HepG2 (cell line): ENCODE results near the gene TBC1D4. TPM values are rescaled to one million over a fixed set of nuclear protein-coding genes. Genes with fewer than 3 reads are reported as not detected.
A peak's percentile ranks its signal among the peaks of the same experiment; 100 is the strongest.

Experiments
- ATAC-seq: fragments of 200-7000 bp; cut with Tn5 transposase; 3 replicates; pipeline ENCODE4 v1.9.1; 2020; ENCODE audit warnings: mild to moderate bottlenecking, moderate library complexity
- BruUV-seq: library from RNA; stranded (reverse); fragments of 400-500 nt; replicated peaks from 2 replicates; lab custom pipeline; 2021; lab: Mats Ljungman, UMichigan
- CTCF ChIA-PET: fragments of 300-600 bp; formaldehyde crosslinking; extraction: SDS; loops from one replicate; lab custom pipeline; 2021; ENCODE audit warnings: low total read pairs, inconsistent platforms, low intra/inter-chr PET ratio; lab: Yijun Ruan, JAX
- POLR2A ChIA-PET: fragments of 350-600 bp; sonication (Branson Sonifier 250); formaldehyde crosslinking; loops from one replicate; lab custom pipeline; 2020; ENCODE audit warnings: antibody characterized with exemption, inconsistent platforms; lab: Yijun Ruan, JAX
- DNase-seq: peaks from one replicate; pipeline ENCODE4 v3.0.0-alpha.2; 2015; ENCODE audit warnings: low spot score
- FAIRE-seq: peaks from 3 replicates; lab custom pipeline; 2011; peaks lifted over from hg19 to GRCh38; lab: Jason Lieb, UNC
- H2AFZ ChIP-seq: one replicate; pipeline ENCODE4 v1.6.1; 2011; ENCODE audit warnings: low read length, inconsistent platforms
- H3K27ac ChIP-seq: fragments of 300-600 bp; 3 replicates; pipeline ENCODE4 v1.8.0; 2011; ENCODE audit warnings: mixed run types, mild to moderate bottlenecking, mixed read lengths, low read length, inconsistent platforms; ENCODE audit not compliant: insufficient read depth; ENCODE audit errors: extremely low read length
- H3K27me3 ChIP-seq, 2 experiments: fragments of 200-600 bp in 1 of 2; 2 replicates in 1 of 2; 3 replicates in 1 of 2; pipeline versions ENCODE4 v1.6.0 to v1.8.0; 2011; ENCODE audit warnings: low read length in 2 of 2, mild to moderate bottlenecking in 2 of 2, moderate library complexity in 2 of 2, inconsistent platforms in 1 of 2; ENCODE audit not compliant: insufficient read depth in 2 of 2, control insufficient read depth in 1 of 2
- H3K36me3 ChIP-seq, 2 experiments: fragments of 200-600 bp in 1 of 2; replicated peaks in 1 of 2; 2 replicates in 1 of 2; 3 replicates in 1 of 2; pipeline versions ENCODE4 v1.5.1 to v1.8.0; 2011; ENCODE audit warnings: low read length in 2 of 2, inconsistent platforms in 1 of 2; ENCODE audit not compliant: insufficient read depth in 2 of 2, control insufficient read depth in 1 of 2
- H3K4me1 ChIP-seq: 2 replicates; pipeline ENCODE4 v1.5.1; 2012; ENCODE audit warnings: low read length, inconsistent platforms; ENCODE audit not compliant: insufficient read depth
- H3K4me2 ChIP-seq: 2 replicates; pipeline ENCODE4 v1.6.0; 2011; ENCODE audit warnings: low read depth, low read length, inconsistent platforms
- H3K4me3 ChIP-seq, 3 experiments: fragments of 200-600 bp in 1 of 3; sonication (generic), shearing (Covaris generic) in 1 of 3; replicated peaks in 1 of 3; 2 replicates each; pipeline ENCODE4 v1.5.1; 2011 to 2016; ENCODE audit warnings: low read length in 3 of 3, inconsistent platforms in 2 of 3, low read depth in 2 of 3, mild to moderate bottlenecking in 2 of 3, control low read depth in 1 of 3, mixed read lengths in 1 of 3; ENCODE audit not compliant: insufficient read depth in 1 of 3
- H3K79me2 ChIP-seq: one replicate; pipeline ENCODE4 v1.6.1; 2011; ENCODE audit warnings: low read length, inconsistent platforms; ENCODE audit not compliant: insufficient read depth
- H3K9ac ChIP-seq: 2 replicates; pipeline ENCODE4 v1.6.0; 2011; ENCODE audit warnings: mild to moderate bottlenecking, low read depth, low read length, inconsistent platforms; ENCODE audit not compliant: insufficient read depth
- H3K9me3 ChIP-seq: 2 replicates; pipeline ENCODE4 v1.5.1; 2012; ENCODE audit warnings: mild to moderate bottlenecking, low read length
- H4K20me1 ChIP-seq: 2 replicates; pipeline ENCODE4 v1.6.0; 2011; ENCODE audit warnings: inconsistent platforms, mild to moderate bottlenecking, low read length, moderate library complexity; ENCODE audit not compliant: insufficient read depth
- MAFF ChIP-seq: IDR thresholded peaks from 2 replicates; pipeline ENCODE4 v1.6.1; 2011; ENCODE audit warnings: low read depth, low read length, improper control_type of control experiment
- MAFK ChIP-seq, 2 experiments: IDR thresholded peaks in 1 of 2; conservative IDR thresholded peaks in 1 of 2; 2 replicates each; pipeline ENCODE4 v1.6.1; 2011; ENCODE audit warnings: improper control_type of control experiment in 2 of 2, low read length in 2 of 2
- POLR2AphosphoS5 ChIP-seq: IDR thresholded peaks from 2 replicates; pipeline ENCODE4 v1.6.1; 2012; ENCODE audit warnings: low read depth, low read length
- ZNF710 ChIP-seq: sonication (generic); formaldehyde crosslinking; IDR thresholded peaks from 2 replicates; pipeline ENCODE4 v1.5.0; 2020; ENCODE audit warnings: mild to moderate bottlenecking, missing genetic modification reagents, borderline replicate concordance
- WGBS: methylation state at CpG from one replicate; pipeline ENCODE4 v1.1.6; 2017; ENCODE audit warnings: low lambda C conversion rate; 5-methylcytosine and 5-hydroxymethylcytosine counted together
- in situ Hi-C: cut with HindIII; loops from 2 replicates; pipeline ENCODE4 v1.10.0; 2017; ENCODE audit warnings: low pct_unique_long_range_greater_than_20kb; ENCODE audit not compliant: extremely low pct_ligation_motif_present
- intact Hi-C: fragments of 100-400 bp; cut with micrococcal nuclease; formaldehyde crosslinking; loops from one replicate; pipeline ENCODE4 v1.10.0; 2022; ENCODE audit not compliant: unreplicated experiment
- polyA plus RNA-seq, 8 experiments: library from polyadenylated mRNA; depleted of rRNA in 3 of 8; stranded (reverse) in 7 of 8; unstranded in 1 of 8; fragments of >200 nt; fragmentation: Illumina TruSeq in 4 of 8; extraction: Trizol in 4 of 8; gene quantifications; 2 replicates each; pipeline versions ENCODE4 v1.2.1 to v1.2.3, GENCODE V29; 2011 to 2016; ENCODE audit warnings: low read depth in 4 of 8, missing spikeins in 1 of 8, mixed read lengths in 1 of 8; ENCODE audit not compliant: insufficient read depth in 1 of 8
- total RNA-seq, 5 experiments: library from RNA; depleted of rRNA; stranded (reverse); fragments of >200 nt; fragmentation: Illumina TruSeq; extraction: Trizol; gene quantifications; 2 replicates each; pipeline ENCODE4 v1.2.3, GENCODE V29; 2016; ENCODE audit warnings: low read depth in 1 of 5

TBC1D4 gene
- total and polyA plus RNA-seq, 2 of the 13 experiments (the other 11 are each of a cell fraction or from before 2014, with no cell fraction given), result 35.9 to 64.4 TPM

- no peak for TF ChIP-seq ZNF710 (CRISPR knock-in tag)
These were observed 36.6 kb upstream of the TBC1D4 start (continued) for GRCh38 chr13:75518439-75519088.

- no peak overlapping the region for H2AFZ ChIP-seq
- ChIA-PET CTCF (no interaction called here), POLR2A (interaction anchor here (1.4 kb wide), 1 partner anchor 32 kb away, joined by 3 read pairs; the partner anchor contains the start of gene TBC1D4)
- H3K27me3 ChIP-seq, result no peaks in the 10 kb centered on the region; a peak in 1 of 5 replicates
- DNase-seq, result no peak
- 45% methylated on average over 3 of the region's 3 CpGs for WGBS
- H3K4me3 ChIP-seq, result no peak overlapping the region
- H3K4me2 ChIP-seq, result no peak overlapping the region
- H3K36me3 ChIP-seq, result no peaks in the 10 kb centered on the region
- no peak overlapping the region for H3K27ac ChIP-seq
- TF ChIP-seq POLR2AphosphoS5 (no peak), MAFK (conservative IDR thresholded peaks at IDR 0.05 in 1 of 2, IDR thresholded peaks at IDR 0.05 in 1 of 2; ENCODE audit: low read length in 2 of 2) (peak; percentile 68 to 86), MAFF (peak; percentile 79)
- intact Hi-C loops (no loop called here), in situ Hi-C loops (no loop called here)
- no peaks in the 10 kb centered on the region for H3K9me3 ChIP-seq
- H3K9ac ChIP-seq, result no peak overlapping the region
- BruUV-seq, result no TSS peak
- FAIRE-seq, result no peak
- H4K20me1 ChIP-seq, result no peaks in the 10 kb centered on the region
- ATAC-seq, result no peak
- peaks cover 8% of the 10 kb centered on the region; the same call in 1 of the 2 replicates for H3K4me1 ChIP-seq
- H3K79me2 ChIP-seq, result no peaks in the 10 kb centered on the region
These were observed 32.4 kb upstream of the TBC1D4 start for GRCh38 chr13:75514080-75514995.
